SK-N-MC (cell line): ENCODE measurements around the gene PIWIL1.

Experiments
- EZH2 ChIP-seq: fragments of 200-600 bp; sonication (generic); IDR thresholded peaks from one replicate; pipeline ENCODE4 v1.6.1; 2017; ENCODE audit warnings: antibody characterized with exemption
- FOXP2 ChIP-seq: optimal IDR thresholded peaks from 2 replicates; pipeline ENCODE3; 2011; ENCODE audit warnings: mild to moderate bottlenecking, moderate library complexity; ENCODE audit not compliant: insufficient read depth; ENCODE audit errors: extremely low read length, control extremely low read depth
- POLR2AphosphoS5 ChIP-seq: IDR thresholded peaks from 2 replicates; pipeline ENCODE4 v1.6.1; 2012; ENCODE audit warnings: mild to moderate bottlenecking, low read depth, low read length, borderline replicate concordance

GRCh38 chr12:130374083-130374482 lies 36.4 kb downstream of the PIWIL1 start:
- no peak for TF ChIP-seq EZH2
- TF ChIP-seq POLR2AphosphoS5 = no peak
- TF ChIP-seq FOXP2 = no peak
